Spinal cord (tissue), 10 donors: ENCODE results near the gene AVL9. TPM values are rescaled to one million over a fixed set of nuclear protein-coding genes. Genes with fewer than 3 reads are reported as not detected.

ENCODE experiments used
- DNase-seq, 6 donors: peaks; one replicate each; pipeline versions ENCODE4 v3.0.0 to v3.0.0-alpha.2; 2013 to 2015; ENCODE audit warnings: low spot score in 6 of 6, low read depth in 4 of 6
- H3K27ac ChIP-seq: one replicate; pipeline ENCODE4 v1.5.1; 2013; ENCODE audit warnings: low read depth, low read length, control low read depth
- H3K27me3 ChIP-seq: one replicate; pipeline ENCODE4 v1.6.1; 2013; ENCODE audit warnings: low read length; ENCODE audit not compliant: control insufficient read depth, insufficient read depth
- H3K36me3 ChIP-seq: one replicate; pipeline ENCODE4 v1.6.1; 2013; ENCODE audit warnings: low read length; ENCODE audit not compliant: control insufficient read depth, insufficient read depth
- H3K4me1 ChIP-seq: one replicate; pipeline ENCODE4 v1.6.1; 2013; ENCODE audit warnings: low read length; ENCODE audit not compliant: control insufficient read depth, insufficient read depth
- H3K4me3 ChIP-seq: one replicate; pipeline ENCODE4 v1.5.1; 2013; ENCODE audit warnings: low read depth, low read length, control low read depth
- H3K9me3 ChIP-seq: one replicate; pipeline ENCODE4 v1.6.1; 2013; ENCODE audit warnings: low read length; ENCODE audit not compliant: control insufficient read depth, insufficient read depth
- whole genome bisulfite sequencing: methylation state at CpG from one replicate; pipeline ENCODE4 v1.1.5; 2013; ENCODE audit warnings: missing lambda C conversion rate; ENCODE audit not compliant: insufficient coverage; 5-methylcytosine and 5-hydroxymethylcytosine counted together
- polyA plus RNA-seq, 2 donors: library from polyadenylated mRNA; unstranded; fragments of 120-200 nt; gene quantifications; one replicate each; pipeline ENCODE4 v1.2.1, GENCODE V29; 2013; ENCODE audit not compliant: insufficient read length in 2 of 2
- total RNA-seq, 2 donors: library from RNA; depleted of rRNA in 1 of 2; stranded (reverse); fragments of 120-200 nt in 1 of 2; fragments of >200 nt in 1 of 2; gene quantifications; one replicate each; pipeline versions ENCODE4 v1.2.3 to v1.2.4, GENCODE V29; 2013 to 2014
- donor health status: healthy.

AVL9 gene
- total and polyA plus RNA-seq, 4 donors: 30.4 to 56.8 (median 33.5) TPM

DNA sequence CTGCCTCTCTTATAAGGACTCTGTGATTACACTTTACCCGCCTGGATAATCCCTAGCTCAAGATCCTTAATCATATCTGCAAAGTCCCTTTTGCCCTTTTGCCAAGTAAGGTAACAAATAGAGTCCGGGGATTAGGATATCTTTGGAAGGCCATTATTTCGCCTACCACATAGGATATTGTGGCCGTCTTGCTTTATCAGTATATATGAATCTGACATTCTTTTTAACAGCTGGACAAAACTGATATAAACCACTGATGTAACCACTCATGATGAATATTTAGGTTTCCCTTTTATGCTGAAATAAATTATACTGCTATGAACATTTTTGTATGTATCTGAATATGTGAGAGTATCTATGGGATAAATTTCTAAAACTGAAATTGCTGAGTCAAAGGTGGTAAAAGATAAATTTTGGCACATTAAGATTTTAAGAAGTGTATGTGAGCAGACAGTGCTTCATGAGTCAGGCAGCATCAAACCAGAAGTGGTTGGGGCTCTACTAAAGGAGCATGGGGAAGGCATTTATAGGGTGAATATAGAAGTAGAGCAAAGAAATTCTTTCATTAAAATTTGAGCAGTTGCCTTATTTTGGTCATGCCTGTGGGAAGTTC is 44.7 kb downstream of the AVL9 start:
- no CpG with 5 or more reads among the region's 4 CpGs for WGBS
- H3K27me3 ChIP-seq: no peaks in the 10 kb centered on the region
- no peaks in the 10 kb centered on the region for H3K9me3 ChIP-seq
- no peak for DNase-seq
- H3K36me3 ChIP-seq: peaks cover 5% of the 10 kb centered on the region
- H3K27ac ChIP-seq: no peak overlapping the region
- no peaks in the 10 kb centered on the region for H3K4me1 ChIP-seq
- no peak overlapping the region for H3K4me3 ChIP-seq

DNA sequence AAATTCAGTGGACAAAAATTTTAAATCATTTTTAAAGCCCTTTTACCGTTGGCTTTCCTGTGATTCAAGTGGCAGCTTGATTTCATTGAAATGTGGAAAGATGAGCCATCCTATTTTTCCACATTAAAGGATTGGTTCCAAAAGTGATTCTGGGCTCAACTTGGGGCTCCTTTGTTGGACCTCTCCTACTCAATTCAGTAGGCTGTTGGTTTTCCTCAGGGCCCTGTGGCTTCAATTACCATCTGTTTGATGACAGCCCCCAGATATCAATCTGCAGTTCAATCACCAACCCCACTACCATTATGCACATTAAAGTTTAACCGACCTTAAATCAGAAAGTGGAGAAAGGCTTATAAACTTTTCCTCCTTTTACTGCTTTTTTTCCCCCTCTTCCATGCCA is 47.3 kb downstream of the AVL9 start:
- H3K4me1 ChIP-seq: no peaks in the 10 kb centered on the region

GRCh38 chr7:32559480-32559879 is 64.2 kb downstream of the AVL9 start:
- no peaks in the 10 kb centered on the region for H3K4me1 ChIP-seq
- no peak overlapping the region for H3K27ac ChIP-seq
- no peak for DNase-seq
- no peak overlapping the region for H3K4me3 ChIP-seq
- WGBS: no CpG with 5 or more reads among the region's 4 CpGs
- no peaks in the 10 kb centered on the region for H3K9me3 ChIP-seq
- peaks cover 16% of the 10 kb centered on the region for H3K36me3 ChIP-seq
- no peaks in the 10 kb centered on the region for H3K27me3 ChIP-seq

More for the DNA sequence above, 47.3 kb downstream of the AVL9 start:
- peaks cover 8% of the 10 kb centered on the region for H3K36me3 ChIP-seq
- no peaks in the 10 kb centered on the region for H3K9me3 ChIP-seq
- H3K27me3 ChIP-seq: no peaks in the 10 kb centered on the region
- no CpG with 5 or more reads among the region's 2 CpGs for WGBS
- peak in 1 of 6 donors; percentile 54 for DNase-seq
- no peak overlapping the region for H3K4me3 ChIP-seq
- no peak overlapping the region for H3K27ac ChIP-seq

DNA sequence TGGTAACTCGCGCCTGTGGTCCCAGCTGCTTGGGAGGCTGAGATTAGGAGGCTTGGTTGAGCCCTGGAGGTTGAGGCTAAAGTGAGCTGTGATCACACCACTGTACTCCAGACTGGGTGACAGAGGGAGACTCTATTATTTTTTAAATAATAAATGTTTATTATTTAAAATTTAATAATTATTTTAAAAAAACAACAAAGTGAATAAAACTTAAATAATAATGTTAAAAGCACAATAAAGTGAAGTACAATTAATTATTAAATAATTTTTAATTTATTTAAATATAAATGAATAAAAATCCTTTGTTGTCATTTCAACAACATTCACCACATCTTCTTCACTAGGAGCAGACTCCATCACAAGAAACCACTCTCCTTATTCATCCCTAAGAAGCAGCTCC is 64.8 kb downstream of the AVL9 start:
- Histone ChIP-seq H3K4me1 (no peaks in the 10 kb centered on the region), H3K9me3 (no peaks in the 10 kb centered on the region), H3K27ac (no peak overlapping the region), H3K36me3 (peaks cover 10% of the 10 kb centered on the region), H3K27me3 (no peaks in the 10 kb centered on the region), H3K4me3 (no peak overlapping the region)
- DNase-seq: no peak
- WGBS: no CpG with 5 or more reads among the region's 2 CpGs

DNA sequence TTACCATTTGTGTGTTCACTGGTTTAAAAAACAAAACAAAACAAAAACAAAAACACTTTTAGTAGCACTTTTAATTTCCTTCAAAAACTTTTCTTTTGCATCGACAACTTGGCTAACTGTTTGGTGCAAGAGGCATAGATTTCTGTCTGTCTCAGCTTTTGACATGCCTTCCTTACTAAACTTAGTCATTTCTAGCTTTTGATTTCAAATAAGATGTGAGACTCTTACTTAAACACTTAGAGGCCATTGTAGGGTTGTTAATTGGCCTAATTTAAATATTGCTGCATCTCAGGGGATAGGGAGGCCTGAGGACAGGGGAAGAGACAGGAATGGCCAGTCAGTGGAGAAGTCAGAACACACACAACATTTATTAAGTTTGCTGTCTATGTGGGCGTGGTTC is 66.3 kb downstream of the AVL9 start:
- no peak for DNase-seq
- no peaks in the 10 kb centered on the region for H3K9me3 ChIP-seq
- no CpG with 5 or more reads among the region's 2 CpGs for WGBS
- no peak overlapping the region for H3K4me3 ChIP-seq
- H3K27me3 ChIP-seq: no peaks in the 10 kb centered on the region
- H3K4me1 ChIP-seq: no peaks in the 10 kb centered on the region
- no peak overlapping the region for H3K27ac ChIP-seq
- peaks cover 12% of the 10 kb centered on the region for H3K36me3 ChIP-seq

- 86% methylated on average over 1 of the region's 3 CpGs for WGBS
- H3K4me1 ChIP-seq: no peaks in the 10 kb centered on the region
- H3K9me3 ChIP-seq: no peaks in the 10 kb centered on the region
- peak in 1 of 6 donors; percentile 18 for DNase-seq
- H3K4me3 ChIP-seq: no peak overlapping the region
- peaks cover 11% of the 10 kb centered on the region for H3K36me3 ChIP-seq
- no peaks in the 10 kb centered on the region for H3K27me3 ChIP-seq
- H3K27ac ChIP-seq: no peak overlapping the region
Measured at GRCh38 chr7:32564542-32564941, 69.3 kb downstream of the AVL9 start.

DNA sequence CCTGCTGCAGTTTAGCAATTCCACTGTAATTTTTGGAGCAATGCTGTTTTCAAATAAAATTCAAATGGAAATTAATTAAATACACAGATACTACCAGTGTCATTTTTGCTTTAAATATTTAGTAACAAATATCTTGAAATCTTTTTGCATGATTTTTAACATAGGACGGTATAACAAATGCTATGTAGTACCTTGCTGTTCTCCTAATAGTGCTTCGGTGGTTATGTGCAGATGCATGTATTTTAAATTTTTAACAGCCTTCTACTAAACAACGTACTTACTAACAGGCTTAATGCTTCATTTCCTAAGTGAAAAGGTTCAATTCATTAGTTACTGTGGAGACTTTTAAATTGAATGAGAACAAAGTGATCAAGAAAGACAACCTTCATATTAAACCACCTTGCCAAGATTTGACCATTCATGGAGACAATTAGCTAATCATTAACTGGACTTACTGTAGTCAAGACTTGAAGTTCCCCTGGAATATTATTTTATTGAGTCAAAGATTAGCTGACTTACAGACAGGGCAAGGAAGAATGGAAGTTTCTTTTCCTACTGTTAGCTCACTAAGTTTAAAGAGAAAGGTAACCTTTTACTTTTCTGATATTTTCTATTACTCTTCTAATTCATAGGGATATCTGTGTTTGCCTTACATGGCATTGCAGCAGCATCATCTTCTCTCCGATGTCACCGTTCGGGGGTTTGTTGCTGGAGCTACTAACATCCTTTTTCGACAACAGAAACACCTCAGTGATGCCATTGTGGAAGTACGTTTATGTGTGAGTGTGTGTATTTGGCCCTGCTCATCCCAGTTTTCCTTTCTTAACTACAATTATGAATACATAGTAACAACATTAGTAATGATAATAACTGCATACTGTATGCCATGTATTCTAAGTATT is 74.3 kb downstream of the AVL9 start:
- no peak overlapping the region for H3K27ac ChIP-seq
- H3K36me3 ChIP-seq: peaks cover 12% of the 10 kb centered on the region
- no peaks in the 10 kb centered on the region for H3K9me3 ChIP-seq
- no peak overlapping the region for H3K4me3 ChIP-seq
- no CpG with 5 or more reads among the region's 8 CpGs for WGBS
- no peaks in the 10 kb centered on the region for H3K4me1 ChIP-seq
- no peaks in the 10 kb centered on the region for H3K27me3 ChIP-seq
- DNase-seq: no peak

DNA sequence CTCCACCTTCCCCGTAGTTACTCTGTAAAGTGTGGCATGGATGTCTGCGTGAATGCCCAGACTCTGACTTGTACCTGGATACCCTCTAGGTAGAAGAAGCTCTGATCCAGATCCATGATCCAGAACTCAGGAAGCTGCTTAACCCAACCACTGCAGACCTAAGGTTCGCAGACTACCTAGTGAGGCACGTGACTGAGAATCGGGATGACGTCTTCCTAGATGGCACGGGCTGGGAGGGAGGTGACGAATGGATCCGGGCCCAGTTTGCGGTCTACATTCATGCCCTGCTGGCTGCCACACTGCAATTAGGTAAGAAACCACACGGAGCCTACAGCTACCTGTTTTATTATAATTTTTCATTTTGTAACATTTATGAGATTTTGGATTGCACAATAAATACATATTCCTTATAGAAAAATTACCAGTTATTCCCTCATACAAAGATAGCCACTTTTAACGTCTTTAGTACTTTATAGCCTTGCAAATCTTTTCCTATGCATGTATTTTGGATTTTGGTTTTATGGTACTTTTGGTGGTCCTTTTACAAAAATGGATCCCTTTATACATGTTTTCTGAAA is 77.9 kb downstream of the AVL9 start:
- no peaks in the 10 kb centered on the region for H3K4me1 ChIP-seq
- 73% methylated on average over 5 of the region's 12 CpGs for WGBS
- H3K27me3 ChIP-seq: no peaks in the 10 kb centered on the region
- H3K4me3 ChIP-seq: no peak overlapping the region
- H3K27ac ChIP-seq: no peak overlapping the region
- H3K9me3 ChIP-seq: no peaks in the 10 kb centered on the region
- H3K36me3 ChIP-seq: peaks cover 18% of the 10 kb centered on the region
- no peak for DNase-seq

DNA sequence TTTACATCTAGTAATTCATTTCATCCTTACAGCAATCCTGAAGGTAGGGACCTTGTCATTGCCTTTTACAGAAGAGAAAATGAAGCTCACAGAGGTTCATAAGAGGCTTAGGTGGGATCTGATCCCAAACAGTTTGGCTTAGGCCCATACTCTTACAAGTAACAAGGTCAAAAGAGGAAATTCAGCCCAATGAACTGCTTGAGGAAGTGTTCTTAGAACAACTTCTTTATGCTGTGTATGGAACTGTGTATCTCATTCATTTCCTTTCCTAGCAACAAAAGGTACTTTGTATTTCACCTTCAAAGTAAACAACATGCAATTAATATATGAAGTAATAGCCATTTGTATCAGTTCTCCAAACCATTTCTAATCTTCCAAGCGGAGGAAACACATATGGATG is 79.3 kb downstream of the AVL9 start:
- no peaks in the 10 kb centered on the region for H3K27me3 ChIP-seq
- H3K9me3 ChIP-seq: no peaks in the 10 kb centered on the region
- no CpG with 5 or more reads among the region's 1 CpG for WGBS
- H3K4me3 ChIP-seq: no peak overlapping the region
- no peak for DNase-seq
- H3K4me1 ChIP-seq: no peaks in the 10 kb centered on the region
- H3K27ac ChIP-seq: no peak overlapping the region
- peaks cover 18% of the 10 kb centered on the region for H3K36me3 ChIP-seq
